Activated CD8-positive, alpha-beta T cell treated with anti-CD3 and anti-CD28 coated beads for 36 hours (primary cell): ENCODE data around the gene EFNA1. TPM values are rescaled to one million over a fixed set of nuclear protein-coding genes. Genes with fewer than 3 reads are reported as not detected.

Experiments used
- ATAC-seq: fragments of 200-7000 bp; cut with Tn5 transposase; one replicate; pipeline ENCODE4 v1.10.0; 2021; ENCODE audit warnings: mild to moderate bottlenecking, moderate library complexity
- CTCF ChIA-PET: fragments of 350-600 bp; sonication (Branson Sonifier 250); formaldehyde crosslinking; loops from one replicate; lab custom pipeline; 2021; ENCODE audit warnings: antibody characterized with exemption; lab: Charles Lee
- POLR2A ChIA-PET: fragments of 350-600 bp; sonication (Branson Sonifier 250); formaldehyde crosslinking; loops from one replicate; lab custom pipeline; 2021; ENCODE audit warnings: antibody characterized with exemption; lab: Charles Lee
- DNase-seq: peaks from one replicate; pipeline ENCODE4 v3.0.0-alpha.2; 2020
- H3K27ac Mint-ChIP-seq: one replicate; pipeline ENCODE4 v1.8.0; 2021; ENCODE audit warnings: mild to moderate bottlenecking, mixed read lengths
- H3K27me3 Mint-ChIP-seq: one replicate; pipeline ENCODE4 v1.8.0; 2021; ENCODE audit warnings: mixed read lengths
- H3K36me3 Mint-ChIP-seq: one replicate; pipeline ENCODE4 v1.8.0; 2021; ENCODE audit warnings: low read depth, mixed read lengths
- H3K4me1 Mint-ChIP-seq: one replicate; pipeline ENCODE4 v1.8.0; 2021; ENCODE audit warnings: low read depth, mixed read lengths
- H3K4me3 Mint-ChIP-seq: one replicate; pipeline ENCODE4 v1.8.0; 2021; ENCODE audit warnings: mild to moderate bottlenecking, moderate library complexity, mixed read lengths
- H3K9me3 Mint-ChIP-seq: one replicate; pipeline ENCODE4 v1.8.0; 2021; ENCODE audit warnings: mixed read lengths
- intact Hi-C: fragments of 100-400 bp; cut with micrococcal nuclease; formaldehyde crosslinking; loops from one replicate; pipeline ENCODE4 v1.10.0; 2022
- total RNA-seq, 2 experiments: library from RNA; stranded (reverse); gene quantifications; one replicate each; pipeline ENCODE4 v1.2.3, GENCODE V29; 2021
- TF ChIP-seq, protein P1 (sequence below): fragments of 200-600 bp; IDR thresholded peaks from one replicate; pipeline ENCODE4 v1.8.0; 2022; ENCODE audit warnings: antibody characterized with exemption, mild to moderate bottlenecking

The EFNA1 gene
- total RNA-seq, 2 experiments from 2014 or later = 0.59 to 0.60 TPM

DNA sequence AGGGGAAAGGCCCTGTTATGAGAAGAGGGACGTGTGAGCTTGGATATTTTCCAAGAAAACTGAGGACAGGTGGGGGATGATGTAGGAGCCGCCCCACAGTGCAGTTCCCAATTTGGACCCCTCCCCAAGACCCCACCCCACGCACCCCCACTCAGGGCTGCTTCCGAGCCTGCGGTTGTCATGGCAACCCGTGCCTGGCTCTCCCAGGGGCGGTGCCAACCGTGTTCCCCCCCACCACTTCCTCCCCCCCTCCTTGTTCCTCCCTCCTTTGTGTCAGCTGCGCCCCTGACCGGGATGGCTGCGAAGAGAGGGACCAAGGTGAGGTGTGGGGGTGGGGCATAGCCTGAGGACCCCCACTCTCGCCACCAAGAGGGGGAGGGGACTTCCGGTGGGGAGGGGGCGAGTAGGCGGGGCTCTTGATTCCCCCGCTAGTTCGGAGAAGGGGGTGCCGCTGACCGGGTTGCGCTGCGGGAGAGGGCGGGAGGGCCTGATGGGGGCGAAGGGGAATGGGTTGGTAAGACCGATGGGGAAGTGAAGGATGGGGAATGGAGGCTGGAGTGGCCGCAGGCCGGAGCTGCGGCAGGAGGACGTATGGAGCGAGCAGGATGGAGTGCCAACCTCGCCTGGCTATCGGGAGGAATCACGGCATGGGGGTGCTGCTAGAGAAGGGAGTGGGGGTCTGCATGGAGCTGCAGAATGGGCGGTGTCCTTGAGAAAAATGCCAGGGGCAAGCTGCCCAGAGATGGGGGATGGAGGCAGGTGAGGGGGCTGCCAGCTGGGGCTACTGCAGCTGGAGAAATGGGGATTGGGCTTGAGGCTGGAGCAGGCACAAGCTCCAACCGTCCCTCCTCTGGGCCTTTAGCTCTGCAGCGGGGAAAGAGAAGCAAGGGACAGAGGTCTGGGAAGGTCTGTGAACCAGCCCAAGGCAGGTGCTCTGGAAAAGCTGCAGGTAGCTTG, 46.9 kb downstream of the EFNA1 start:
- POLR2A ChIA-PET = interaction anchor here (0.5 to 6.9 kb wide), 12 partner anchors 8 to 115 kb away, joined by 3 to 57 read pairs (median 4); no protein-coding TSS in a partner anchor
- Mint-ChIP-seq H3K27ac (peak overlapping the region; percentile 98), H3K27me3 (no peaks in the 10 kb centered on the region), H3K4me1 (peaks cover 43% of the 10 kb centered on the region), H3K36me3 (peaks cover 27% of the 10 kb centered on the region), H3K4me3 (peak overlapping the region; percentile 96), H3K9me3 (no peaks in the 10 kb centered on the region)
- intact Hi-C loops = loop anchor here (5.0 kb wide), 1 partner anchor 53 kb away; no protein-coding TSS in a partner anchor
- no peak for ATAC-seq
- DNase-seq = peak; percentile 67
- TF ChIP-seq, protein P1, sequence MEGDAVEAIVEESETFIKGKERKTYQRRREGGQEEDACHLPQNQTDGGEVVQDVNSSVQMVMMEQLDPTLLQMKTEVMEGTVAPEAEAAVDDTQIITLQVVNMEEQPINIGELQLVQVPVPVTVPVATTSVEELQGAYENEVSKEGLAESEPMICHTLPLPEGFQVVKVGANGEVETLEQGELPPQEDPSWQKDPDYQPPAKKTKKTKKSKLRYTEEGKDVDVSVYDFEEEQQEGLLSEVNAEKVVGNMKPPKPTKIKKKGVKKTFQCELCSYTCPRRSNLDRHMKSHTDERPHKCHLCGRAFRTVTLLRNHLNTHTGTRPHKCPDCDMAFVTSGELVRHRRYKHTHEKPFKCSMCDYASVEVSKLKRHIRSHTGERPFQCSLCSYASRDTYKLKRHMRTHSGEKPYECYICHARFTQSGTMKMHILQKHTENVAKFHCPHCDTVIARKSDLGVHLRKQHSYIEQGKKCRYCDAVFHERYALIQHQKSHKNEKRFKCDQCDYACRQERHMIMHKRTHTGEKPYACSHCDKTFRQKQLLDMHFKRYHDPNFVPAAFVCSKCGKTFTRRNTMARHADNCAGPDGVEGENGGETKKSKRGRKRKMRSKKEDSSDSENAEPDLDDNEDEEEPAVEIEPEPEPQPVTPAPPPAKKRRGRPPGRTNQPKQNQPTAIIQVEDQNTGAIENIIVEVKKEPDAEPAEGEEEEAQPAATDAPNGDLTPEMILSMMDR = no peak
- CTCF ChIA-PET = interaction anchor here (1.2 to 13.3 kb wide), 17 partner anchors 8 to 89 kb away, joined by 3 to 312 read pairs (median 10); partner anchors contain the start of genes DPM3, MTX1, SCAMP3 and SLC50A1

DNA sequence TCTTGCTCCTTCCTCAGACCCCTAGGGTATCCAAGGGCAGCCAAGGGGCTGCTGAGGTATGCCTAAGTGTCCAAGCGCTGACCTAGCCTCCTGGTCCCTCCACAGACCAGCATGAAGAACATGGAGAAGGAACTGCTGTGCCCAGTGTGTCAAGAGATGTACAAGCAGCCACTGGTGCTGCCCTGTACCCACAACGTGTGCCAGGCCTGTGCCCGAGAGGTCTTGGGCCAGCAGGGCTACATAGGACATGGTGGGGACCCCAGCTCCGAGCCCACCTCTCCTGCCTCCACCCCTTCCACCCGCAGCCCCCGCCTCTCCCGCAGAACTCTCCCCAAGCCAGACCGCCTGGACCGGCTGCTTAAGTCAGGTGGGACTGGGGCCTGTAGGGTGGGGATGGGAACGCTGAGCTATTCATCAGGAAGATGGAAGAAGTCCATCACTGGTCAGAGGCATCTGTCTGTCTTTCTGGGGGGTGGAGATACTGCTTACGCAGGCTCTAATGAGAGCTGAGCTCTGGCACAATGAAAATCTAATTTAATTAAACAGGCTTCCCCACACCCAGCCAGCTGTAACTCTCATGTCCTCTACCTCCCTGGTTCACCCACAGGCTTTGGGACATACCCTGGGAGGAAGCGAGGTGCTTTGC, 47.7 kb downstream of the EFNA1 start:
- POLR2A ChIA-PET = interaction anchor here (0.6 to 6.9 kb wide), 8 partner anchors 9 to 90 kb away, joined by 3 to 57 read pairs (median 6); no protein-coding TSS in a partner anchor
- TF ChIP-seq, protein P1 = no peak
- intact Hi-C loops = loop anchor here (5.0 kb wide), 1 partner anchor 52 kb away; no protein-coding TSS in a partner anchor
- Mint-ChIP-seq H3K9me3 (no peaks in the 10 kb centered on the region), H3K4me3 (peak overlapping the region; percentile 96), H3K27me3 (no peaks in the 10 kb centered on the region), H3K4me1 (peaks cover 43% of the 10 kb centered on the region), H3K36me3 (peaks cover 21% of the 10 kb centered on the region), H3K27ac (no peak overlapping the region)
- no peak for DNase-seq
- ATAC-seq = no peak
- CTCF ChIA-PET = interaction anchor here (1.2 to 13.3 kb wide), 16 partner anchors 9 to 90 kb away, joined by 3 to 312 read pairs (median 10); partner anchors contain the start of genes DPM3, MTX1, SCAMP3 and SLC50A1

DNA sequence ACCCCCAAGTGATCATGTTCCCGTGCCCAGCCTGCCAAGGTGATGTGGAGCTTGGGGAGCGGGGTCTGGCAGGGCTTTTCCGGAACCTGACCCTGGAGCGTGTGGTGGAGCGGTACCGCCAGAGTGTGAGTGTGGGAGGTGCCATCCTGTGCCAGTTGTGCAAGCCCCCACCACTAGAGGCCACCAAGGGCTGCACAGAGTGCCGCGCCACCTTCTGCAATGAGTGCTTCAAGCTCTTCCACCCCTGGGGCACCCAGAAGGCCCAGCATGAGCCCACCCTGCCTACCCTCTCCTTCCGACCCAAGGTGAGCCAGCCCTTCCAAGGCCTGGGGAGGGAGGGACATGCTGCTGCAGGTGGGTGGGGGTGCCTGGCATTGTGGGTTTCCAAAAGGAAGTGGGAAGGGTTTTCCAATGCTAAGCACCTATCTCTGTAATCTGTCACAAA, 48.3 kb downstream of the EFNA1 start:
- TF ChIP-seq, protein P1 = no peak
- peaks cover 43% of the 10 kb centered on the region for H3K4me1 Mint-ChIP-seq
- intact Hi-C loops = loop anchor here (5.0 kb wide), 1 partner anchor 51 kb away; no protein-coding TSS in a partner anchor
- no peaks in the 10 kb centered on the region for H3K27me3 Mint-ChIP-seq
- POLR2A ChIA-PET = interaction anchor here (1.0 to 6.9 kb wide), 3 partner anchors 8 to 18 kb away, joined by 3 to 57 read pairs (median 6); no protein-coding TSS in a partner anchor
- H3K36me3 Mint-ChIP-seq = peaks cover 19% of the 10 kb centered on the region
- H3K27ac Mint-ChIP-seq = no peak overlapping the region
- CTCF ChIA-PET = interaction anchor here (1.3 to 13.3 kb wide), 14 partner anchors 8 to 85 kb away, joined by 3 to 312 read pairs (median 10); partner anchors contain the start of genes DPM3, MTX1, SLC50A1 and THBS3
- H3K4me3 Mint-ChIP-seq = no peak overlapping the region
- no peak for ATAC-seq
- DNase-seq = peak; percentile 66
- no peaks in the 10 kb centered on the region for H3K9me3 Mint-ChIP-seq

DNA sequence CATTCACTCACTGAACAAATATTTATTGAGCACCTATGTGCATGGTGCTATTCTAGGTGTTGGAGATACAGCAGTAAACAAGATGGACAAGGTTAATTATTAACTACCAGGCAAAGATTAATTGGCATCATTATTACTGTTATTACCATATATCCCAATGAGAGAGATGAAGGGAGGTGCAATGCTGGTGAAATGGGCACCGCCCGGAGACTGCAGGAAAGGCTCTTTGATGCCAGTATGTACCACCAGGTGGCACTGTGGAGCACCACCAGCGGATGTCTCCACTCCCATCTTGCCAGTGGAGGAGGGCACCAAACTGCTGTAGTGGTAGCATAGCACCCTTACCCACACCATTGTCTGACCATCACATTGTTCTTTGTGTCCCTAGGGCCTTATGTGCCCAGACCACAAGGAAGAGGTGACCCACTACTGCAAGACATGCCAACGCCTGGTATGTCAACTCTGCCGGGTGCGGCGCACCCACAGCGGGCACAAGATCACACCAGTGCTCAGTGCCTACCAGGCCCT, 48.9 kb downstream of the EFNA1 start:
- ChIA-PET CTCF (interaction anchor here (0.7 to 13.3 kb wide), 18 partner anchors 9 to 90 kb away, joined by 3 to 312 read pairs (median 8); partner anchors contain the start of genes DPM3, MTX1, SLC50A1 and THBS3), POLR2A (interaction anchor here (1.0 to 6.9 kb wide), 2 partner anchors 10 to 17 kb away, joined by 4 to 57 read pairs; no protein-coding TSS in a partner anchor)
- Mint-ChIP-seq H3K4me1 (peaks cover 38% of the 10 kb centered on the region), H3K9me3 (no peaks in the 10 kb centered on the region), H3K27me3 (no peaks in the 10 kb centered on the region), H3K4me3 (no peak overlapping the region), H3K36me3 (peaks cover 19% of the 10 kb centered on the region), H3K27ac (no peak overlapping the region)
- TF ChIP-seq, protein P1 = peak; percentile 95
- DNase-seq (peak; percentile 93), ATAC-seq (peak; percentile 50)
- intact Hi-C loops = loop anchor here (5.0 kb wide), 1 partner anchor 51 kb away; no protein-coding TSS in a partner anchor
